Caco-2 (cell line): ENCODE data around the gene FAM170A. TPM values are rescaled to one million over a fixed set of nuclear protein-coding genes. Genes with fewer than 3 reads are reported as not detected.

ENCODE experiments used
- BruUV-seq: library from RNA; stranded (reverse); fragments of 400-500 nt; replicated peaks from 2 replicates; lab custom pipeline; 2021; lab: Mats Ljungman, UMichigan
- CTCF ChIA-PET: fragments of 300-600 bp; sonication (Branson Sonifier 250); formaldehyde crosslinking; loops from one replicate; lab custom pipeline; 2022; ENCODE audit warnings: antibody characterized with exemption; lab: Charles Lee
- POLR2A ChIA-PET: fragments of 300-600 bp; sonication (Branson Sonifier 250); formaldehyde crosslinking; loops from one replicate; lab custom pipeline; 2022; ENCODE audit warnings: antibody characterized with exemption; lab: Charles Lee
- DNase-seq, 2 experiments: peaks; one replicate each; pipeline versions ENCODE4 v3.0.0 to v3.0.0-alpha.2; 2020 to 2022
- H3K27me3 ChIP-seq: replicated peaks from 2 replicates; pipeline ENCODE4 v1.6.0; 2011; ENCODE audit warnings: low read length; ENCODE audit not compliant: control insufficient read depth, insufficient read depth
- H3K36me3 ChIP-seq: 2 replicates; pipeline ENCODE4 v1.5.1; 2011; ENCODE audit warnings: low read length; ENCODE audit not compliant: control insufficient read depth, insufficient read depth
- H3K4me1 ChIP-seq: fragments of 250-450 bp; sonication (Bioruptor Pico); 2 replicates; pipeline ENCODE4 v1.5.1; 2020; ENCODE audit warnings: mild to moderate bottlenecking
- H3K4me3 ChIP-seq: 2 replicates; pipeline ENCODE4 v1.5.1; 2011; ENCODE audit warnings: low read depth, mild to moderate bottlenecking, control low read depth, low read length
- H3K9me3 ChIP-seq: fragments of 250-450 bp; sonication (Bioruptor Pico); 2 replicates; pipeline ENCODE4 v1.5.1; 2020; ENCODE audit warnings: mild to moderate bottlenecking, moderate library complexity
- H3K27ac Mint-ChIP-seq: one replicate; pipeline ENCODE4 v1.8.0; 2022; ENCODE audit warnings: mixed read lengths; ENCODE audit not compliant: unreplicated experiment
- H3K27me3 Mint-ChIP-seq: one replicate; pipeline ENCODE4 v1.8.0; 2022; ENCODE audit warnings: mixed read lengths; ENCODE audit not compliant: insufficient read depth, unreplicated experiment
- H3K36me3 Mint-ChIP-seq: one replicate; pipeline ENCODE4 v1.8.0; 2022; ENCODE audit warnings: mild to moderate bottlenecking, mixed read lengths; ENCODE audit not compliant: insufficient read depth, unreplicated experiment
- H3K4me1 Mint-ChIP-seq: one replicate; pipeline ENCODE4 v1.8.0; 2022; ENCODE audit warnings: low read depth, mixed read lengths; ENCODE audit not compliant: unreplicated experiment
- H3K4me3 Mint-ChIP-seq: one replicate; pipeline ENCODE4 v1.8.0; 2022; ENCODE audit warnings: mild to moderate bottlenecking, moderate library complexity, mixed read lengths; ENCODE audit not compliant: unreplicated experiment
- H3K9me3 Mint-ChIP-seq: one replicate; pipeline ENCODE4 v1.8.0; 2022; ENCODE audit warnings: mixed read lengths; ENCODE audit not compliant: unreplicated experiment
- CTCF ChIP-seq, 2 experiments: fragments of 200-600 bp in 1 of 2; IDR thresholded peaks; 1 replicate in 1 of 2; 2 replicates in 1 of 2; pipeline versions ENCODE4 v1.5.1 to v1.8.0; 2011 to 2022; ENCODE audit warnings: antibody characterized with exemption in 1 of 2, control low read depth in 1 of 2, inconsistent platforms in 1 of 2, low read depth in 1 of 2, low read length in 1 of 2, mild to moderate bottlenecking in 1 of 2, moderate library complexity in 1 of 2; ENCODE audit not compliant: insufficient read depth in 1 of 2, severe bottlenecking in 1 of 2, unreplicated experiment in 1 of 2
- intact Hi-C: fragments of 100-400 bp; cut with micrococcal nuclease; formaldehyde crosslinking; loops from one replicate; pipeline ENCODE4 v1.10.0; 2022; ENCODE audit not compliant: unreplicated experiment
- total RNA-seq: library from RNA; stranded (reverse); gene quantifications from 2 replicates; pipeline ENCODE4 v1.2.3, GENCODE V29; 2022

The FAM170A gene
- total RNA-seq, 1 experiment from 2014 or later: not detected

GRCh38 chr5:119656023-119656422 is 26.7 kb downstream of the FAM170A start:
- Histone ChIP-seq H3K4me1 (no peaks in the 10 kb centered on the region), H3K36me3 (no peaks in the 10 kb centered on the region), H3K27me3 (no peaks in the 10 kb centered on the region), H3K9me3 (no peaks in the 10 kb centered on the region), H3K4me3 (no peak overlapping the region)
- ChIA-PET POLR2A (no interaction called here), CTCF (no interaction called here)
- TF ChIP-seq CTCF (IDR thresholded peaks at IDR 0.05; ENCODE audit: insufficient read depth in 1 of 2, low read depth in 1 of 2, low read length in 1 of 2, severe bottlenecking in 1 of 2, unreplicated experiment in 1 of 2): no peak
- Mint-ChIP-seq H3K36me3 (no peaks in the 10 kb centered on the region), H3K27ac (no peak overlapping the region), H3K4me1 (no peaks in the 10 kb centered on the region), H3K27me3 (no peaks in the 10 kb centered on the region), H3K4me3 (no peak overlapping the region), H3K9me3 (no peaks in the 10 kb centered on the region)
- no peak for DNase-seq
- BruUV-seq: no TSS peak
- intact Hi-C loops: no loop called here

- Mint-ChIP-seq H3K4me1 (no peaks in the 10 kb centered on the region), H3K9me3 (peaks cover 19% of the 10 kb centered on the region), H3K36me3 (no peaks in the 10 kb centered on the region), H3K27ac (no peak overlapping the region), H3K27me3 (peaks cover 6% of the 10 kb centered on the region), H3K4me3 (no peak overlapping the region)
- TF ChIP-seq CTCF (IDR thresholded peaks at IDR 0.05; ENCODE audit: insufficient read depth in 1 of 2, low read depth in 1 of 2, low read length in 1 of 2, severe bottlenecking in 1 of 2, unreplicated experiment in 1 of 2): no peak
- intact Hi-C loops: no loop called here
- DNase-seq: no peak
- Histone ChIP-seq H3K9me3 (no peaks in the 10 kb centered on the region), H3K36me3 (no peaks in the 10 kb centered on the region), H3K4me1 (no peaks in the 10 kb centered on the region), H3K27me3 (no peaks in the 10 kb centered on the region), H3K4me3 (no peak overlapping the region)
- ChIA-PET CTCF (no interaction called here), POLR2A (no interaction called here)
- BruUV-seq: no TSS peak
Measured at GRCh38 chr5:119666542-119666941, 37.2 kb downstream of the FAM170A start.

GRCh38 chr5:119678351-119679028 is 49.1 kb downstream of the FAM170A start:
- Histone ChIP-seq H3K9me3 (no peaks in the 10 kb centered on the region), H3K4me3 (no peak overlapping the region), H3K4me1 (no peaks in the 10 kb centered on the region), H3K27me3 (no peaks in the 10 kb centered on the region), H3K36me3 (no peaks in the 10 kb centered on the region)
- CTCF ChIA-PET: no interaction called here
- Mint-ChIP-seq H3K36me3 (no peaks in the 10 kb centered on the region), H3K9me3 (no peaks in the 10 kb centered on the region), H3K4me3 (no peak overlapping the region), H3K27me3 (peaks cover 6% of the 10 kb centered on the region), H3K27ac (no peak overlapping the region), H3K4me1 (no peaks in the 10 kb centered on the region)
- POLR2A ChIA-PET: no interaction called here
- TF ChIP-seq CTCF (IDR thresholded peaks at IDR 0.05; ENCODE audit: insufficient read depth in 1 of 2, low read depth in 1 of 2, low read length in 1 of 2, severe bottlenecking in 1 of 2, unreplicated experiment in 1 of 2): no peak
- no peak for DNase-seq
- intact Hi-C loops: no loop called here
- no TSS peak for BruUV-seq
